ENCODE results near the gene PLPPR3.

The PLPPR3 gene

DNA sequence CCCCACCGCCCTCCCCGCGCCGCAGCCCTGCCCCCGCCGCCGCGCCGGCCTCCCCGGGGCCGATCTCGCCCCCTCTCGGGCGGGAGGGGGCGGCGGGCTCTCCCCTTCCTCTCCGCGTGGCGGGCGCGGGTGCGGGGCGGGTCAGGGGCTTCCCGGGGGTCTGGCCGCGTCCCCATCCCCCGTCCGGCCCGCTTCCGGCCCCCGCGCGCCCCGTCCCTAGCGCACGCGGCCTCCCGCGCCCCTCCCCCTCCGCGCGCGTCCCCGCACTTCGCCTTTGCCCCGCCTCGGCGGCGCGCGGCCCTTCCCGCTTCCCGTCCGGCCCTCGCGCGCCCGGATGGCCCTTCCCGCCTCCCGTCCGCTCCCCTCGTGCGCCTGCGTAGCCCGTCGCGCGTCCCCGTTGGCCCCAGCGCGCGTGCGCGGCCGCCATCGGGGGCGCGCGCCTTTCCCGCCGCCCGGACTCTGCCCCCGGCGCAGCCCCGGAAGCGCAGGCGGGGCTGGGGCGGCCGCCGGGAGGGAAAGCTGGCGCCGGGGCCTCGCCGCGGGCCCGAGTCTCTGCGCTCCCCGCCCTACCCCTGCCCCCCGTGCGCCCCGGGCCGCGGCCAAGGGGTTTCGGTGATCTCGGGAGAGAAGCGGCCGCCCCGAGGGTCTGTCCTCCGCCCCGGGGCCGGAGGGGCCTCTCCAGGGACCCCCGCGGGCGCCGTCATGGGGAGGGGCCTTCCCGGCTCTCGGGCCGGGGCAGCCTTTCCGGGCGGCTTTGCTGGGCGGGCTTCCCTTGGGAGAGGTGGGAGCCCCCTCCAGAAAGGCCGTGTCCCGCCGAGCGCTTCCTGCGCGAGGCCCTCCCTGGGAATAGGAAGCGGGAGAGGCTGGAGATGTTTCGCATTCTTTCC, 24.0 kb downstream of the PLPPR3 start:
- DNase-seq (ENCODE audit: low read depth in 3 of 3, low spot score in 1 of 3), result peak; percentile 69 to 79 (median 79)

- DNase-seq (ENCODE audit: low read depth in 3 of 3, low spot score in 1 of 3), result peak; percentile 95 to 100 (median 99)
Measured at GRCh38 chr19:796692-797527, 24.8 kb downstream of the PLPPR3 start, which contains the start of gene PTBP1. PTBP1 (plus strand) TSS chr19:797452; CDS start chr19:797498, 46 bp downstream.

GRCh38 chr19:795691-796581, 25.8 kb downstream of the PLPPR3 start:
- no peak for DNase-seq (ENCODE audit: low read depth in 3 of 3, low spot score in 1 of 3)

DNA sequence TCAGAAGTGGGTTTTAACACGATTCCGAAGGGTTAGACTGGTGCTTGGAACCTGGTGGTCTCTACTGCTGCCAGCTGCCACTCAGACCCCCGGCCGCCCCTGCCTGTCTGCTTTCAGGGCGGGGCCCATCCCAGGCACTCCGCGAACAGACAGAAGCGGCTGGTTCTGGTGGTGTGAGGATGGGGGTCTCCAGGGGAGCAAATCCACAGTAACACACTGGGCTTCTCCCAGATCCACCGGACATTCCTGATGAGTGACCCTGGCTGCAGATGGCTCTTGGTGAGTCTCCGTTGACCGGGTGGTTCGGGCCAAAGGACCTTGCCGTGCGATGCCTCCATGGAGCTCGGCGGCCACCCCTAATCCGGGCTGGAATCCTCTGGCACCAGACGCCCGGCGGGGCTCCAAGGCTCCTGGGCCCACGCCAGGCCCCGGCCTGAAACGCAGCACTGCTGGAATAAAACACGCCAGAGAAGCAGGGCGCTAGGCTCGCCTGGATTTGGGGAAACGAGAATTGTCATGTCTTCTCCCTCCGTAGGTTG, 26.6 kb downstream of the PLPPR3 start:
- no peak for DNase-seq (ENCODE audit: low read depth in 3 of 3, low spot score in 1 of 3)

GRCh38 chr19:793806-794205, 27.9 kb downstream of the PLPPR3 start:
- DNase-seq (ENCODE audit: low read depth in 3 of 3, low spot score in 1 of 3), result no peak

GRCh38 chr19:792306-792885, 29.4 kb downstream of the PLPPR3 start:
- no peak for DNase-seq (ENCODE audit: low read depth in 3 of 3, low spot score in 1 of 3)

DNA sequence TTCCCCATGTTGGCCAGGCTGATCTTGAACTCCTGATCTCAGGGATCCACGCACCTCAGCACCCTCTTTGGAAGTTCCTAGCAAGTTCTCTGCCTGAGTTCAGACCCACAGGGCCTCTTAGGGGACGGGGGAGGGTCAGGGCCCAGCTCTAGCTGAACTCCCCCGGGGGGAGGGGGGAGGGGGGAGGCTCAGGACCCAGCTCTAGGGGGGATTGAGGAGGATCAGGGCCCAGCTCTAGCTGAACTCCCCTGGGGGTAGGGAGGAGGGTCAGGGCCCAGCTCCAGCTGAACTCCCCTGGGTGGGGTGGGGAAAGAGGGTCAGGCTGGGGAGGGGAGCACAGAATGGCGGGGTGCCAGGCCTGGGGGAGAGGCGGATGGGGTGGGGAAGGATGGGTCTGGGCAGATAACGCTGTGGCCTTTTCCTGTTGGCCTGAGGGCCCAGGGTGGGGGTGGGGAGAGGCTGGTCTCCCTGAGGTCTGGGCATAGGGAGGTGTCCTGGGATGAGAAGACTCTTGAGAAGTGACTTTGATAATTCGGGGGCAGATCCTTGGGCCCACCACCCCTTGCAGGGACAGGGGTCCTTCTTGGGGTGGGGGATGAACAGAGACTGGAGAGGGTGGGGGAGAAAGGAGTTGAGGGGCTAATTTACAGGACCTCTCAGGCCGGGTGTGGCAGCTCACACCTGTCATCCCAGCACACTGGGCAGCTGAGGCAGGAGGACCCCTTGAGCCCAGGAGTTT, 30.0 kb downstream of the PLPPR3 start:
- DNase-seq (ENCODE audit: low read depth in 3 of 3, low spot score in 1 of 3), result no peak

- no peak for DNase-seq (ENCODE audit: low read depth in 3 of 3, low spot score in 1 of 3)
Measured at GRCh38 chr19:791007-791566, 30.7 kb downstream of the PLPPR3 start.

DNA sequence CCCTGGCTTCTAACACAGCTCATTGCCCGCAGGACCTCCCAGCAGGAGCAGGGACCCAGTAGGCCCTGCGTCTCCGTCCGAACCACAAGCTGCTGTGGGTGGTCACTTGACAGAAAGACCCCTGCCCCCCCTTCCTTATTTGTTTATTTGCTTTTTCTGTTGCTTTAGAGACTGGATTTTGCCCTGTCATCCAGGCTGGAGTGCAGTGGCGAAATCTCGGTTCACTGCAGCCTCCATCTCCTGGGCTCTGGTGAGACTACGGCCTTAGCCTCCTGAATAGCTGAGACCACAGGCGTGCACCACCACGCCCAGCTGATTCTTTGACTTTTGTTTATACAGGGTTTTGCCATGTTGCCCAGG, 32.1 kb downstream of the PLPPR3 start:
- no peak for DNase-seq (ENCODE audit: low read depth in 3 of 3, low spot score in 1 of 3)

- no peak for DNase-seq (ENCODE audit: low read depth in 3 of 3, low spot score in 1 of 3)
Measured at GRCh38 chr19:788983-789700, 32.6 kb downstream of the PLPPR3 start.

GRCh38 chr19:788686-788982, 33.1 kb downstream of the PLPPR3 start:
- no peak for DNase-seq (ENCODE audit: low read depth in 3 of 3, low spot score in 1 of 3)

GRCh38 chr19:787536-787935, 34.2 kb downstream of the PLPPR3 start:
- no peak for DNase-seq (ENCODE audit: low read depth in 3 of 3, low spot score in 1 of 3)

DNA sequence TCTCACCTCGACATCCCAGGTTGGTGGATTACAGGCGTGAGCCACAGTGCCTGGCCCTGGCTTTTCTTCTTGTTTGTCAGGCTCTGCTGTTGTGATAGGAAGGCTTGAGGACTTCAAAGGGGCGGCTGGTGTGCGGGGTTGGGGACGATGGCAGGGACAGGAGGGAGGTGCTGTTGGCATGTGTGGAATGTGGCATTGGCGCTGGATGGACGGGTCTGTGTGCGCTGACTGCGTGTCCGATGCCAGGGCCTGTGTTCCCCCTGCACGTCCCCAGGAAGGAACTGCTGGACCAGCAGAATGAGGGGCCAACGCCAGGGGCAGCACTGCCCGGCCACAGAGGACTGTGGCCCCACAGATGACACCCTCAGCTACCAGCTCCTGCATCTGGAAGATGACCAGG, 37.2 kb downstream of the PLPPR3 start:
- no peak for DNase-seq (ENCODE audit: low read depth in 3 of 3, low spot score in 1 of 3)

DNA sequence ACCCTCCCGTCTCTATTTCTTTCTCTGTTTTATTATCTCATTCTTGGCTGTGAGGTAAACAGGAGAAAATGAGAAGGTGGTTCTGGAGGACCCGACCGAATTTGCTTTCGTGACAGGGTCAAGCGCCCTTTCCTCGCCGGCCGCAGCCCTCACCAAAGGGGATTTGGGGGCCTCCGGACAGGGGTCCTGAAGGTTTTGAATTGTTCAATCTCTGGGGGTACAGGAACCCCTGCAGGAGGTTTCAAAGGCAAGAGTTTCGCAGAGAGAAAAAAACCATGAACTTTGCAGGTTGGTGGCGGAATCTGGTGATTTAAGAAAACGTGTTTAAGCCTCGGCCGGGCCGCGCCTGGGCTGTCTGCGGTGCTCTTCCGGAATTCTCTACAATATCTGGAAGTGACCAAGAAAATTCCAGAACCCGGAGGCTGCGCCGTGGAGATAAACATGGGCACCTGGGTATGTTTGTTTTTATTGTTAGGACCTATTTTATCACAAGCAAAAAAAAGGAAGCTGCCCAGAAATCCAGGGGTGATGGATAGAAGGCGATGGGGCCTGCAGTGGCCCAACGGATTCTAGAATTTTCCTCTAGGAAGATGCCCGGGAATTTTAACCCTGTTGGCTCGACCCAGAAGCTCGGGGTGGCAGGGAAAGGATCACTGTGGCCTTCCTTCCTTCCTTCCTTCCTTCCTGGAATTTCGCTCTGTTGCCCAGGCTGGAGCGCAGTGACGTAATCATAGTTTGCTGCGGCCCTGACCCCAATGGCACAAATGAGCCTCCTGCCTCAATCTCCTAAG, 38.7 kb downstream of the PLPPR3 start:
- no peak for DNase-seq (ENCODE audit: low read depth in 3 of 3, low spot score in 1 of 3)

DNA sequence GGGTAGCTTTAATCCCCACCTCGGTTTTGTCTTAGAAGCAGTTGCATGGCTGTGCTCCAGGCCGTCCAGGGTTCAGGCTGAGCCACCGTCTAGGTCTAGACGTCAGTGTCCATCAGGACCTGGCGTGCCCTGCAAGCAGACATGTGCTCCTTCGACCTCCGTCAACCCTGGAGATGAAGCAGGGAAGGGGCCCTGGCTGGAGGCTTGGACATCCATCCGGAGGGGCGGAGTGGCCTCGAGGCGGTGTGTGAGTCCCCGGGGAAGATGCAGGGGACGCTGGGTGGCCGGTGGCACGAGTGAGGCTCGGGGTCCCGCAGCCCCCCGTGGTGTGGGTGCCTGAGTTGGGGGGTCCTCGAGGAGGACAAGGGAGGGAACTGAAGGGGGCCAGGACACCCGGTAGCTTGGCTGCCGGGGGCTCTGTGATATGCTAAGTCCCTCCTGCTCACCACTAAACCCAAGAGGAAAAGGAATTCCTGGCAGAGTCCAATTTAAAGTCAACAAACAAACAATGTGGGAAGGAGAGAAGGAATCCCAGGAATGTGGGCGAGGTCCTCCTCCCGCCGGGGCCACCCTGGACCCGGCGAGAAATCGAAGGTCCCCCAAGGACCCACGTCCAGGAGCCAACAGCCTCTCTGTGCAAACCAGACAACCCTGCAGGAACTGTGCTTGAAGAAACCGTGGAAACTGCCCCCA, 39.4 kb downstream of the PLPPR3 start:
- no peak for DNase-seq (ENCODE audit: low read depth in 3 of 3, low spot score in 1 of 3)

DNA sequence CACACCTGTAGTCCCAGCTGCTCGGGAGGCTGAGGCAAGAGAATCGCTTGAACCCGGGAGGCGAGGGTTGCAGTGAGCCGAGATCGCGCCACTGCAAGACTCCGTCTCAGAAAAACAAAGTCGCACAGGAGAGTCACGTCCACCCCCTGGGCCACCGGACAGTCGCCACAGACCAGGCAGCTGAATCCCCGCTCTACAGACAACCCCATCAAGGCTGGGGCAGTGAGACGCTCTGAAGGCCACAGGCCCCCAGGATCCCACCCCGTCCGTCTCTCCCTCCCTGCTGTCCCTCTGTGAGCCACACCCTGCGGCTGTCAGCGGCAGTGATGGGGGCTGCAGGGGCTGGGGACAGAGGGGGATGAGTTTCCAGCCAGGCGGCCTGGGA, 40.0 kb downstream of the PLPPR3 start:
- no peak for DNase-seq (ENCODE audit: low read depth in 3 of 3, low spot score in 1 of 3)

- DNase-seq (ENCODE audit: low read depth in 3 of 3, low spot score in 1 of 3), result no peak
Measured at GRCh38 chr19:780935-781334, 40.8 kb downstream of the PLPPR3 start.
